ENCODE measurements around the gene ABR. TPM values are rescaled to one million over a fixed set of nuclear protein-coding genes. Genes with fewer than 3 reads are reported as not detected.

Gene ABR
- total RNA-seq, 1 donor from 2014 or later: 119 TPM

DNA sequence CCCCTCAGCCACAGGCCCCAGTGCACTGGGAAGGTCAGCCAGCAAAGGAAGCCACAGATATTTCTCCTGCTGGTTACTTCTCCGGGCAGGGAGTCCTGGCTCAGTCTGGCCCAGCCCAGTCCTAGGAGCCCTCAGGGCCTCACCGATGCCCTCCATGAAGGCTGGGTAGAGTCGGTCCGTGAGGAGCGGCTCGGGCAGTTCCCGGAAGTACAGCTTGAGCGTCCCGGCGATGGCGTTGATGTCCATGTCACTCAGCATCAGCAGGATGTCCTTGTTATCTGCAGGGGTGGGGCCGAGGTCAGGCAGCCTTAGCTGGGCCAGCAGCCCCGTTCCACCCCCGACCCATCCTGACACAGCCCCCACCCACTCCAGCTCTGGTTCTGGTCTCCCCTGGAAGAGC, 169.2 kb downstream of the ABR start:
- H3K9me3 Mint-ChIP-seq (ENCODE audit: low read depth): no peaks in the 10 kb centered on the region
- peaks cover 6% of the 10 kb centered on the region for H3K4me1 Mint-ChIP-seq (ENCODE audit: low read depth)
- no peak for DNase-seq (ENCODE audit: low spot score)
- no peak overlapping the region for H3K4me3 Mint-ChIP-seq (ENCODE audit: unreplicated experiment)
- TF ChIP-seq, protein P1, sequence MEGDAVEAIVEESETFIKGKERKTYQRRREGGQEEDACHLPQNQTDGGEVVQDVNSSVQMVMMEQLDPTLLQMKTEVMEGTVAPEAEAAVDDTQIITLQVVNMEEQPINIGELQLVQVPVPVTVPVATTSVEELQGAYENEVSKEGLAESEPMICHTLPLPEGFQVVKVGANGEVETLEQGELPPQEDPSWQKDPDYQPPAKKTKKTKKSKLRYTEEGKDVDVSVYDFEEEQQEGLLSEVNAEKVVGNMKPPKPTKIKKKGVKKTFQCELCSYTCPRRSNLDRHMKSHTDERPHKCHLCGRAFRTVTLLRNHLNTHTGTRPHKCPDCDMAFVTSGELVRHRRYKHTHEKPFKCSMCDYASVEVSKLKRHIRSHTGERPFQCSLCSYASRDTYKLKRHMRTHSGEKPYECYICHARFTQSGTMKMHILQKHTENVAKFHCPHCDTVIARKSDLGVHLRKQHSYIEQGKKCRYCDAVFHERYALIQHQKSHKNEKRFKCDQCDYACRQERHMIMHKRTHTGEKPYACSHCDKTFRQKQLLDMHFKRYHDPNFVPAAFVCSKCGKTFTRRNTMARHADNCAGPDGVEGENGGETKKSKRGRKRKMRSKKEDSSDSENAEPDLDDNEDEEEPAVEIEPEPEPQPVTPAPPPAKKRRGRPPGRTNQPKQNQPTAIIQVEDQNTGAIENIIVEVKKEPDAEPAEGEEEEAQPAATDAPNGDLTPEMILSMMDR (IDR thresholded peaks at IDR 0.05): no peak
- H3K36me3 Mint-ChIP-seq (ENCODE audit: low read depth): peaks cover 6% of the 10 kb centered on the region
- no peak overlapping the region for H3K27ac Mint-ChIP-seq (ENCODE audit: unreplicated experiment)
- H3K27me3 Mint-ChIP-seq (ENCODE audit: low read depth): no peaks in the 10 kb centered on the region

DNA sequence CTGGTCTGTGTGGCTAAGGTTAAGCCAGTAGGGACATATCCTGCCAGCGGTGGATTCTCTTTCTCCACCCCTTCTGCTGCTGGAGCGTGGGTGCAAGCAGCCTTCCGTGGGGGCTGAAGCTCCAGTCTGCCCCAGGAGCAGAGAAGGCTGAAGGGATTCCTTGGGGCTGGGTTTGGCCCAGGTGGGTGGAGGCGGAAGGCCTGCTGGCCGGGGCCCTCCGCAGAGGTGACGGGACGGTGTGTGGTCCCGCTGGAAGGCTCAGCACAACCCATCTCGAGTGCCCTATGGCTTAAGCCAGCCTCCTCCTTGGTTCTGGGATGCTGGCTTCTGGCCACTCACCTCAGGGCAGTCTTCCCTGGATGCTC, 169.7 kb downstream of the ABR start:
- Mint-ChIP-seq H3K27me3 (ENCODE audit: low read depth) (no peaks in the 10 kb centered on the region), H3K4me3 (ENCODE audit: unreplicated experiment) (no peak overlapping the region), H3K4me1 (ENCODE audit: low read depth) (peaks cover 11% of the 10 kb centered on the region), H3K27ac (ENCODE audit: unreplicated experiment) (no peak overlapping the region), H3K9me3 (ENCODE audit: low read depth) (no peaks in the 10 kb centered on the region), H3K36me3 (ENCODE audit: low read depth) (peaks cover 11% of the 10 kb centered on the region)
- no peak for DNase-seq (ENCODE audit: low spot score)
- TF ChIP-seq, protein P1 (IDR thresholded peaks at IDR 0.05): no peak

DNA sequence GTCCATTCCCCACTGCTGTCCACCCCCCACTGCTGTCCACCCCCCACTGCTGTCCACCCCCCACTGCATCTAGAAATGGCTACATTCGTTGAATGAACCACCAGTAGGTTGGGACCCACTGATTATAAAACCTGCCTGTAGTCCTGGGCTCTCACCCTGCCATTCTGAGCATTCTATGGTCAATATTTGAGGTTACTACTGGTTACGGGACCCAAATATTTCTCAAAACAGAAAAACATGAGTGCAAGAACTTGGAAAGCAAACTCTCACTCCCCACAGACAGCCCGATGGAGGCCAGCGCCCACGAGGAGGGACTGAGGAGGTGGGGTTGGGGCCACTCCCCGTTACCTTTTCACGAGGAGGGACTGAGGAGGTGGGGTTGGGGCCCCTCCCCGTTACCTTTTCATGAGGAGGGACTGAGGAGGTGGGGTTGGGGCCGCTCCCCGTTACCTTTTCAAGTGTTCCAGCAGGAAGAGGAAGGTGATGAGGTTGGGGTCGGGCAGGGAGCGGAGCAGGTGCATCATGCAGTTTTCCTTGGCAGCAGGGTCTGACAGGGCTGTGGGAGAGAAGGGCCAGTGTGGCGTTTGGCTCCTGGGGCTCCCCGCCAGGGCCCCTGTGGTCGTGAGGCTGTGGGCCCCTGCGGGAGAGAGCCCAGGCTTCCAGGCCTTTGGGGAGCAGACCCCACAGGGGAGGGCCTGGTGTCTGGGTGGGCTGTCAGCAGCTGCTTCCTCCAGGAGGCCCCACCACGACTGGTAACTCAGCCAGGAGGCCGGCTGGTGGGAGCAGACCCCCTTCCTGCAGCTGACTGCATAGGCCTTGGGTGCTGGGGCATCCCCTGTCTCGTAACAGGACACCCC, 170.3 kb downstream of the ABR start:
- Mint-ChIP-seq H3K27me3 (ENCODE audit: low read depth) (no peaks in the 10 kb centered on the region), H3K36me3 (ENCODE audit: low read depth) (peaks cover 13% of the 10 kb centered on the region), H3K27ac (ENCODE audit: unreplicated experiment) (no peak overlapping the region), H3K4me3 (ENCODE audit: unreplicated experiment) (no peak overlapping the region), H3K9me3 (ENCODE audit: low read depth) (no peaks in the 10 kb centered on the region), H3K4me1 (ENCODE audit: low read depth) (peaks cover 16% of the 10 kb centered on the region)
- DNase-seq (ENCODE audit: low spot score): peak; percentile 89
- TF ChIP-seq, protein P1 (IDR thresholded peaks at IDR 0.05): no peak

DNA sequence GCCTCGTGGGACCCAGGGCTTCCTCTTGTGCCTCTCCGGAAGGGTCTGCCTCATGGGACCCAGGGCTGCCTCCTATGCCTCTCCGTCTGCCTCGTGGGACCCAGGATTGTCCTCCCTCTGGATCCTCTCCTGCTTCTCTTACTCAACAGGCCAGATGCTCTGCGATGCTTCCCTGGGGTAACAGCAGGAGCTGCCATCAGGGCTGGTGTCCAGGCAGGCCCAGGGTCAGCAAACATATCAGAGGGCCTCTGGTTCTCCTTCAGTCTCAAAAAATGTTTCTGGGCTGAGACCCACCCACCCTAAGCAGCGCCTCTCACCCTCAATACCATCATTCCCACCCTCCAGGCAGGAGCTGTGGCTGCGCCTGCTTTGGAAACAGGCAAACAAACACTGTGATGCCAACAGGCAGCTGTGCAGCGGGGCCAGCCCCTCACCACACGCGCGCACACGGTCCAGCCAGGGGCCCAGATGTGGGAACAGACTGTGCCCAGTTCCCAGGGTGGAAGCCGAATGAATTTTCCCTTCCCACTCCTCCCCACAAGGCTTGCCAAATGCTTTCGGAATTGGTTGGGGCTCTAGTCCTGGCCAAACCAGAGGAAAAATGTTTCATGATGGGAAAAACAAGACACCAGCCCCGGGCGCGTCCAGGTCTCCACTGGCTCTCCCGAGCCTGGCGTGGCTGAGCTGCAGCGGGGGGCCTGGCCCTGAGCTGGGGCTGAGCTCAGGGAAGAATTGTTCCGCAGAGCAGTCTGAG, 171.6 kb downstream of the ABR start:
- Mint-ChIP-seq H3K36me3 (ENCODE audit: low read depth) (peaks cover 14% of the 10 kb centered on the region), H3K4me1 (ENCODE audit: low read depth) (peaks cover 26% of the 10 kb centered on the region), H3K27ac (ENCODE audit: unreplicated experiment) (no peak overlapping the region), H3K4me3 (ENCODE audit: unreplicated experiment) (no peak overlapping the region), H3K9me3 (ENCODE audit: low read depth) (no peaks in the 10 kb centered on the region), H3K27me3 (ENCODE audit: low read depth) (no peaks in the 10 kb centered on the region)
- TF ChIP-seq, protein P1 (IDR thresholded peaks at IDR 0.05): no peak
- DNase-seq (ENCODE audit: low spot score): no peak

DNA sequence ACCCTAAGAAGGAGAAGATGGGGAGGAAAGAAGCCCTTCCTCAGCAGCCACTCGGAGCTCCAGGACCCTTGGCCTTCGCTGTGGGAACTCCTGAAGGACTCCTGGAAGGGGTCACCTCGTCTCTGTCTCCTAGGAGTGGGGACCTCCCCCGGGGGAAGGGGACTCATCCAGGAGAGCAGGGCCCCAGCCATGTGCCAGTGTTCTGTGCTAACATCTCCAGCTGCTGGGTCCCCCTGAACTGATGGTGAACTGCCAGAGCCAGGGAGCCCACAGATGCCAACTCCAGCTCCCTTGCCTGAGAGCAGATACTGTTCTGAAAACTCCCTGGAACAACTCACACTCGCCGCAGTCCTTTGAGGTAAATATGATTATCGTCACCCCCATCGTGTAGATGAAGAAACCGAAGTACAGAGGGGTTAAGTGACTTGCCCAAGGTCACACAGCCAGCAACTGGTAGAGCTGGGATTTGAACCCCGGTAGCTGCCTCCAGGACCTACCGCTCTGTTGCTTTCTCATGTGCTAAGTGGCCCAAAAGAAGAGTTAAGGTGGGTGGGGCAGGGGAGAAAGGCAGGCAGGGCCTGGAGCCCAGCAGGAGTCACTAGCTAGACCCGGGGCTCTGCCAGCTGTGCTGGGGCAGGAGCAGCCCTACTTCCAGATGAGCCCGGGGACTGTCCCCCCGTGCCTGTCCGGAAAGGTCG, 172.3 kb downstream of the ABR start:
- Mint-ChIP-seq H3K4me1 (ENCODE audit: low read depth) (peaks cover 33% of the 10 kb centered on the region), H3K9me3 (ENCODE audit: low read depth) (no peaks in the 10 kb centered on the region), H3K27ac (ENCODE audit: unreplicated experiment) (peak overlapping the region; percentile 8), H3K4me3 (ENCODE audit: unreplicated experiment) (no peak overlapping the region), H3K36me3 (ENCODE audit: low read depth) (peaks cover 18% of the 10 kb centered on the region), H3K27me3 (ENCODE audit: low read depth) (no peaks in the 10 kb centered on the region)
- TF ChIP-seq, protein P1 (IDR thresholded peaks at IDR 0.05): no peak
- no peak for DNase-seq (ENCODE audit: low spot score)

Measured in chondrocyte (in vitro differentiated cells).